KMS-11 (cell line): Measurements from ENCODE around the gene AGAP3.

ENCODE experiments used
- H2AFZ ChIP-seq: fragments of 200-600 bp; sonication (generic); 2 replicates; pipeline ENCODE4 v1.6.1; 2016; ENCODE audit warnings: antibody characterized with exemption, mixed run types, low read depth
- H3K27ac ChIP-seq: fragments of 200-600 bp; sonication (generic); 2 replicates; pipeline ENCODE4 v1.6.1; 2016; ENCODE audit warnings: mild to moderate bottlenecking, mixed run types
- H3K27me3 ChIP-seq: fragments of 200-600 bp; sonication (generic); 2 replicates; pipeline ENCODE4 v1.6.1; 2017; ENCODE audit warnings: mild to moderate bottlenecking, low read depth, mixed run types, moderate library complexity; ENCODE audit not compliant: insufficient read depth
- H3K36me3 ChIP-seq: fragments of 200-600 bp; sonication (generic); 2 replicates; pipeline ENCODE4 v1.6.1; 2017; ENCODE audit warnings: mild to moderate bottlenecking, mixed run types; ENCODE audit not compliant: insufficient read depth
- H3K4me1 ChIP-seq: fragments of 200-600 bp; sonication (generic); 2 replicates; pipeline ENCODE4 v1.6.1; 2016; ENCODE audit warnings: mild to moderate bottlenecking, low read depth, mixed run types; ENCODE audit not compliant: poor library complexity, severe bottlenecking
- H3K4me2 ChIP-seq: fragments of 200-600 bp; sonication (generic); 2 replicates; pipeline ENCODE4 v1.7.0; 2016; ENCODE audit warnings: mild to moderate bottlenecking, mixed run types
- H3K4me3 ChIP-seq: fragments of 200-600 bp; sonication (generic); IDR thresholded peaks from 2 replicates; pipeline ENCODE4 v1.6.1; 2017; ENCODE audit warnings: low read depth, low read length, mixed read lengths; ENCODE audit not compliant: insufficient read depth
- H3K79me2 ChIP-seq: fragments of 200-600 bp; sonication (generic); 2 replicates; pipeline ENCODE4 v1.6.1; 2016; ENCODE audit warnings: low read depth, mixed run types; ENCODE audit not compliant: insufficient read depth
- H3K9ac ChIP-seq: fragments of 200-600 bp; sonication (generic); 2 replicates; pipeline ENCODE4 v1.6.1; 2016; ENCODE audit warnings: mild to moderate bottlenecking, mixed run types
- H4K20me1 ChIP-seq: fragments of 200-600 bp; sonication (generic); 2 replicates; pipeline ENCODE4 v1.6.1; 2016; ENCODE audit warnings: mild to moderate bottlenecking, mixed run types; ENCODE audit not compliant: insufficient read depth
- CTCF ChIP-seq: fragments of 200-600 bp; sonication (generic); conservative IDR thresholded peaks from 2 replicates; pipeline ENCODE4 v1.6.1; 2017; ENCODE audit warnings: low read depth, mild to moderate bottlenecking, antibody characterized with exemption, low read length, moderate library complexity, mixed read lengths

AGAP3 gene

GRCh38 chr7:151187409-151188251 lies 101.4 kb downstream of the AGAP3 start:
- no peaks in the 10 kb centered on the region for H3K36me3 ChIP-seq
- no peak overlapping the region for H3K9ac ChIP-seq
- H2AFZ ChIP-seq = no peak overlapping the region
- H3K4me1 ChIP-seq = no peaks in the 10 kb centered on the region
- no peaks in the 10 kb centered on the region for H4K20me1 ChIP-seq
- peaks cover 65% of the 10 kb centered on the region for H3K27me3 ChIP-seq
- H3K4me3 ChIP-seq = no peak overlapping the region
- no peak for TF ChIP-seq CTCF
- H3K4me2 ChIP-seq = no peak overlapping the region
- no peak overlapping the region for H3K27ac ChIP-seq
- H3K79me2 ChIP-seq = no peaks in the 10 kb centered on the region

GRCh38 chr7:151188252-151188542 lies 101.9 kb downstream of the AGAP3 start:
- TF ChIP-seq CTCF = no peak
- H3K27ac ChIP-seq = no peak overlapping the region
- peaks cover 69% of the 10 kb centered on the region for H3K27me3 ChIP-seq
- no peaks in the 10 kb centered on the region for H4K20me1 ChIP-seq
- no peaks in the 10 kb centered on the region for H3K36me3 ChIP-seq
- H3K79me2 ChIP-seq = no peaks in the 10 kb centered on the region
- no peak overlapping the region for H3K4me3 ChIP-seq
- H3K4me1 ChIP-seq = no peaks in the 10 kb centered on the region
- H3K9ac ChIP-seq = no peak overlapping the region
- no peak overlapping the region for H2AFZ ChIP-seq
- H3K4me2 ChIP-seq = no peak overlapping the region

GRCh38 chr7:151189038-151189437 lies 102.8 kb downstream of the AGAP3 start:
- no peak overlapping the region for H3K4me2 ChIP-seq
- H3K36me3 ChIP-seq = no peaks in the 10 kb centered on the region
- no peaks in the 10 kb centered on the region for H3K79me2 ChIP-seq
- H4K20me1 ChIP-seq = no peaks in the 10 kb centered on the region
- H3K4me1 ChIP-seq = no peaks in the 10 kb centered on the region
- H3K27ac ChIP-seq = no peak overlapping the region
- H3K27me3 ChIP-seq = peaks cover 77% of the 10 kb centered on the region
- TF ChIP-seq CTCF = no peak
- no peak overlapping the region for H3K9ac ChIP-seq
- H3K4me3 ChIP-seq = no peak overlapping the region
- H2AFZ ChIP-seq = no peak overlapping the region

DNA sequence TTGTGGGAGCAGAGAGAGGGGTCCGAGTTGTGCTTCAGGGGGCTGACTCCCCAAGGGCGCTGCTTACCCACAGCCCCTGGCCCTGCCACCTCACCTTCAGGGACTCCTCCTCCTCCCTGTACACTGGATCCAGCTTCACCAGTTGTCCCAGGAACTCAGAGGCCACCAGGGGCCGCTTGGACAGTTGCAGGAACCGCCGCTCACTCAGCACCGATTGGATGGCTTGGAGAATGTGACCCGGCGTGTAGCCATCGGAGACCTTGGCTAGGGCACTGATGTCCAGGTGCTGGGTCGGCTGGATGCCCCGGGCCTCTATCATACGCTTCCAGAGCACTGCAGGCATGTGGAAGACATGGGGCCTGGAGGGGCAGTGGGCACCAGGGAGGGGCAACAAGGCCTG lies 105.3 kb downstream of the AGAP3 start:
- no peaks in the 10 kb centered on the region for H3K79me2 ChIP-seq
- no peak overlapping the region for H3K4me2 ChIP-seq
- no peaks in the 10 kb centered on the region for H3K36me3 ChIP-seq
- no peaks in the 10 kb centered on the region for H4K20me1 ChIP-seq
- peaks cover 96% of the 10 kb centered on the region for H3K27me3 ChIP-seq
- H3K27ac ChIP-seq = no peak overlapping the region
- H3K9ac ChIP-seq = no peak overlapping the region
- no peak overlapping the region for H3K4me3 ChIP-seq
- H3K4me1 ChIP-seq = no peaks in the 10 kb centered on the region
- H2AFZ ChIP-seq = no peak overlapping the region
- no peak for TF ChIP-seq CTCF
